ENCODE measurements around the gene MUC2.

MUC2 gene

GRCh38 chr11:1104411-1105182 is 29.9 kb downstream of the MUC2 start:
- no peak for TF ChIP-seq CTCF (IDR thresholded peaks at IDR 0.05; ENCODE audit: insufficient read depth, low read depth, low read length, missing control alignments)
- DNase-seq (ENCODE audit: low read depth): no peak
- no peak overlapping the region for H3K4me3 ChIP-seq (ENCODE audit: low read length)

- H3K4me3 ChIP-seq (ENCODE audit: low read length): no peak overlapping the region
- DNase-seq (ENCODE audit: low read depth): no peak
- no peak for TF ChIP-seq CTCF (IDR thresholded peaks at IDR 0.05; ENCODE audit: insufficient read depth, low read depth, low read length, missing control alignments)
Observed at GRCh38 chr11:1105183-1105565, 30.5 kb downstream of the MUC2 start.

GRCh38 chr11:1106387-1106786 is 31.7 kb downstream of the MUC2 start:
- no peak for DNase-seq (ENCODE audit: low read depth)
- TF ChIP-seq CTCF (IDR thresholded peaks at IDR 0.05; ENCODE audit: insufficient read depth, low read depth, low read length, missing control alignments): no peak
- H3K4me3 ChIP-seq (ENCODE audit: low read length): no peak overlapping the region

- H3K4me3 ChIP-seq (ENCODE audit: low read length): no peak overlapping the region
- no peak for TF ChIP-seq CTCF (IDR thresholded peaks at IDR 0.05; ENCODE audit: insufficient read depth, low read depth, low read length, missing control alignments)
- DNase-seq (ENCODE audit: low read depth): no peak
Observed at GRCh38 chr11:1107316-1108245, 32.9 kb downstream of the MUC2 start.

GRCh38 chr11:1108246-1108900 is 33.7 kb downstream of the MUC2 start:
- TF ChIP-seq CTCF (IDR thresholded peaks at IDR 0.05; ENCODE audit: insufficient read depth, low read depth, low read length, missing control alignments): no peak
- H3K4me3 ChIP-seq (ENCODE audit: low read length): no peak overlapping the region
- no peak for DNase-seq (ENCODE audit: low read depth)

- no peak overlapping the region for H3K4me3 ChIP-seq (ENCODE audit: low read length)
- TF ChIP-seq CTCF (IDR thresholded peaks at IDR 0.05; ENCODE audit: insufficient read depth, low read depth, low read length, missing control alignments): no peak
- DNase-seq (ENCODE audit: low read depth): no peak
Observed at GRCh38 chr11:1109101-1109917, 34.6 kb downstream of the MUC2 start.
